ENCODE data around the gene CXCL12. TPM values are rescaled to one million over a fixed set of nuclear protein-coding genes. Genes with fewer than 3 reads are reported as not detected.

The CXCL12 gene
- total RNA-seq, 2 donors from 2014 or later: 0.91 to 13.5 TPM

- Mint-ChIP-seq H3K36me3 (ENCODE audit: low read depth) (no peaks in the 10 kb centered on the region), H3K27me3 (ENCODE audit: insufficient read depth) (no peaks in the 10 kb centered on the region), H3K9me3 (no peaks in the 10 kb centered on the region), H3K4me3 (no peak overlapping the region), H3K4me1 (peaks cover 8% of the 10 kb centered on the region), H3K27ac (no peak overlapping the region)
- no peak overlapping the region for H3K4me3 ChIP-seq (ENCODE audit: low read length)
- DNase-seq: peak; percentile 76
- 85 to 94% methylated on average over 10 of the region's 10 CpGs for WGBS, 2 experiments (ENCODE audit: insufficient coverage in 1 of 2, insufficient read length in 1 of 2)
- TF ChIP-seq, protein P1, sequence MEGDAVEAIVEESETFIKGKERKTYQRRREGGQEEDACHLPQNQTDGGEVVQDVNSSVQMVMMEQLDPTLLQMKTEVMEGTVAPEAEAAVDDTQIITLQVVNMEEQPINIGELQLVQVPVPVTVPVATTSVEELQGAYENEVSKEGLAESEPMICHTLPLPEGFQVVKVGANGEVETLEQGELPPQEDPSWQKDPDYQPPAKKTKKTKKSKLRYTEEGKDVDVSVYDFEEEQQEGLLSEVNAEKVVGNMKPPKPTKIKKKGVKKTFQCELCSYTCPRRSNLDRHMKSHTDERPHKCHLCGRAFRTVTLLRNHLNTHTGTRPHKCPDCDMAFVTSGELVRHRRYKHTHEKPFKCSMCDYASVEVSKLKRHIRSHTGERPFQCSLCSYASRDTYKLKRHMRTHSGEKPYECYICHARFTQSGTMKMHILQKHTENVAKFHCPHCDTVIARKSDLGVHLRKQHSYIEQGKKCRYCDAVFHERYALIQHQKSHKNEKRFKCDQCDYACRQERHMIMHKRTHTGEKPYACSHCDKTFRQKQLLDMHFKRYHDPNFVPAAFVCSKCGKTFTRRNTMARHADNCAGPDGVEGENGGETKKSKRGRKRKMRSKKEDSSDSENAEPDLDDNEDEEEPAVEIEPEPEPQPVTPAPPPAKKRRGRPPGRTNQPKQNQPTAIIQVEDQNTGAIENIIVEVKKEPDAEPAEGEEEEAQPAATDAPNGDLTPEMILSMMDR (conservative IDR thresholded peaks at IDR 0.05): peak; percentile 65
- no peak overlapping the region for H3K27ac ChIP-seq (ENCODE audit: low read depth, low read length)
- no peak overlapping the region for H3K9ac ChIP-seq (ENCODE audit: extremely low read depth, low read length, poor library complexity, severe bottlenecking)
- peaks cover 10% of the 10 kb centered on the region for H3K4me1 ChIP-seq (ENCODE audit: control insufficient read depth, insufficient read depth, low read length)
- no peaks in the 10 kb centered on the region for H3K27me3 ChIP-seq (ENCODE audit: control insufficient read depth, insufficient read depth, low read length, poor library complexity, severe bottlenecking)
- no peaks in the 10 kb centered on the region for H3K9me3 ChIP-seq (ENCODE audit: control insufficient read depth, low read length)
- H3K36me3 ChIP-seq (ENCODE audit: control insufficient read depth, insufficient read depth, low read length): no peaks in the 10 kb centered on the region
Observed at GRCh38 chr10:44347609-44348400, 37.1 kb downstream of the CXCL12 start.

- Histone ChIP-seq H3K9me3 (ENCODE audit: control insufficient read depth, low read length) (no peaks in the 10 kb centered on the region), H3K4me3 (ENCODE audit: low read length) (no peak overlapping the region), H3K27me3 (ENCODE audit: control insufficient read depth, insufficient read depth, low read length, poor library complexity, severe bottlenecking) (no peaks in the 10 kb centered on the region), H3K36me3 (ENCODE audit: control insufficient read depth, insufficient read depth, low read length) (no peaks in the 10 kb centered on the region), H3K9ac (ENCODE audit: extremely low read depth, low read length, poor library complexity, severe bottlenecking) (no peak overlapping the region), H3K27ac (ENCODE audit: low read depth, low read length) (no peak overlapping the region), H3K4me1 (ENCODE audit: control insufficient read depth, insufficient read depth, low read length) (no peaks in the 10 kb centered on the region)
- Mint-ChIP-seq H3K9me3 (no peaks in the 10 kb centered on the region), H3K27ac (no peak overlapping the region), H3K36me3 (ENCODE audit: low read depth) (no peaks in the 10 kb centered on the region), H3K4me3 (no peak overlapping the region), H3K4me1 (peaks cover 6% of the 10 kb centered on the region), H3K27me3 (ENCODE audit: insufficient read depth) (no peaks in the 10 kb centered on the region)
- 92 to 93% methylated on average over 4 to 6 of the region's 6 CpGs for whole genome bisulfite sequencing, 2 experiments (ENCODE audit: insufficient coverage in 1 of 2, insufficient read length in 1 of 2)
- peak; percentile 36 for DNase-seq
- TF ChIP-seq, protein P1 (conservative IDR thresholded peaks at IDR 0.05): peak; percentile 53
Observed at GRCh38 chr10:44344727-44345126, 40.2 kb downstream of the CXCL12 start.

DNA sequence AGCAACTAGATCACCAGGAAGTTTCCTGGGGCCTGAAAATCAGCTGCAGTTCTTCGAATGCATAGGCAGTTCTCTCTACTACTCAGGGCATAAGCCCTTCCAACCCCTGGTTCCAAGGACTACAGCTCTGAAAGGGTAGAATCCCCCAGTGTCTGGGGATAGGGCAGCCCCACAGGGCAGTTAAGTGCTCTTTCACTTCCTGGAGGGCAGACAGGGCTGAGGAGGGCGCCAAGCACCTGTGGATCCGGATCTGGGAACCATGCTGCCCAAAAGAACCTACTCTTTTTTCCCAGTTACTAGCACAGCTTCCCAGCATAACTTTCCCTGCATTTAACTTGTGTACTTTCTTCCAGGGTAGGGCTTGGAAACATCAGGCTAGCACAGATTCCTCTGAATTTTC is 41.1 kb downstream of the CXCL12 start:
- Histone ChIP-seq H3K36me3 (ENCODE audit: control insufficient read depth, insufficient read depth, low read length) (no peaks in the 10 kb centered on the region), H3K27me3 (ENCODE audit: control insufficient read depth, insufficient read depth, low read length, poor library complexity, severe bottlenecking) (no peaks in the 10 kb centered on the region), H3K9ac (ENCODE audit: extremely low read depth, low read length, poor library complexity, severe bottlenecking) (no peak overlapping the region), H3K27ac (ENCODE audit: low read depth, low read length) (no peak overlapping the region), H3K4me1 (ENCODE audit: control insufficient read depth, insufficient read depth, low read length) (no peaks in the 10 kb centered on the region), H3K4me3 (ENCODE audit: low read length) (no peak overlapping the region), H3K9me3 (ENCODE audit: control insufficient read depth, low read length) (no peaks in the 10 kb centered on the region)
- WGBS, 2 experiments (ENCODE audit: insufficient coverage in 1 of 2, insufficient read length in 1 of 2): 57 to 60% methylated on average over 1 to 3 of the region's 3 CpGs
- peak; percentile 71 for DNase-seq
- no peak overlapping the region for H3K27ac Mint-ChIP-seq
- no peaks in the 10 kb centered on the region for H3K9me3 Mint-ChIP-seq
- H3K27me3 Mint-ChIP-seq (ENCODE audit: insufficient read depth): no peaks in the 10 kb centered on the region
- TF ChIP-seq, protein P1 (conservative IDR thresholded peaks at IDR 0.05): peak; percentile 49
- no peak overlapping the region for H3K4me3 Mint-ChIP-seq
- peaks cover 6% of the 10 kb centered on the region for H3K4me1 Mint-ChIP-seq
- no peaks in the 10 kb centered on the region for H3K36me3 Mint-ChIP-seq (ENCODE audit: low read depth)

Data from endodermal cell (in vitro differentiated cells).